K562 (cell line): ENCODE measurements around the gene RHPN2. TPM values are rescaled to one million over a fixed set of nuclear protein-coding genes. Genes with fewer than 3 reads are reported as not detected.

Source experiments
- ATAC-seq: fragments of 200-7000 bp; cut with Tn5 transposase; 3 replicates; pipeline ENCODE4 v1.9.1; 2020; ENCODE audit warnings: moderate library complexity
- BruUV-seq: library from RNA; stranded (reverse); fragments of 400-500 nt; replicated peaks from 2 replicates; lab custom pipeline; 2021; lab: Mats Ljungman, UMichigan
- CTCF ChIA-PET: fragments of 300-600 bp; formaldehyde crosslinking; extraction: SDS; loops from one replicate; lab custom pipeline; 2021; ENCODE audit warnings: low intra/inter-chr PET ratio; lab: Yijun Ruan, JAX
- POLR2A ChIA-PET: fragments of 300-600, 350-650 bp; sonication (Branson Sonifier 250); formaldehyde crosslinking; extraction: SDS; loops from one replicate; lab custom pipeline; 2021; ENCODE audit warnings: antibody characterized with exemption, inconsistent platforms; lab: Yijun Ruan, JAX
- DNase-seq, 4 experiments: peaks; one replicate each; pipeline versions ENCODE4 v3.0.0 to v3.0.0-alpha.2; 2011 to 2018; ENCODE audit warnings: low spot score in 3 of 4, mixed read lengths in 3 of 4; ENCODE audit errors: extremely low read depth in 1 of 4
- FAIRE-seq: peaks from 2 replicates; lab custom pipeline; 2011; peaks lifted over from hg19 to GRCh38; lab: Jason Lieb, UNC
- H2AFZ ChIP-seq: 2 replicates; pipeline ENCODE4 v1.6.0; 2011; ENCODE audit warnings: low read depth, low read length, control low read depth, inconsistent platforms
- H3K27ac ChIP-seq: fragments of 200-600 bp; 3 replicates; pipeline ENCODE4 v1.8.0; 2011; ENCODE audit warnings: low read depth, mild to moderate bottlenecking, control low read depth, inconsistent platforms, low read length, moderate library complexity, mixed read lengths; ENCODE audit errors: extremely low read depth
- H3K27me3 ChIP-seq, 2 experiments: fragments of 300-600 bp in 1 of 2; 2 replicates in 1 of 2; 3 replicates in 1 of 2; pipeline versions ENCODE4 v1.6.0 to v1.8.0; 2011; ENCODE audit warnings: inconsistent platforms in 2 of 2, low read length in 2 of 2, mild to moderate bottlenecking in 1 of 2, mixed read lengths in 1 of 2, moderate library complexity in 1 of 2; ENCODE audit not compliant: control insufficient read depth in 2 of 2, insufficient read depth in 2 of 2
- H3K36me3 ChIP-seq: fragments of 300-600 bp; 3 replicates; pipeline ENCODE4 v1.8.0; 2011; ENCODE audit warnings: mild to moderate bottlenecking, low read length, inconsistent platforms; ENCODE audit not compliant: control insufficient read depth, insufficient read depth
- H3K4me1 ChIP-seq, 2 experiments: fragments of 200-600 bp in 1 of 2; replicated peaks in 1 of 2; 2 replicates in 1 of 2; 3 replicates in 1 of 2; pipeline versions ENCODE4 v1.5.1 to v1.8.0; 2011; ENCODE audit warnings: inconsistent platforms in 2 of 2, low read length in 2 of 2, mild to moderate bottlenecking in 1 of 2, mixed read lengths in 1 of 2, moderate library complexity in 1 of 2; ENCODE audit not compliant: control insufficient read depth in 2 of 2, insufficient read depth in 2 of 2
- H3K4me2 ChIP-seq: 2 replicates; pipeline ENCODE4 v1.6.1; 2011; ENCODE audit warnings: low read length, control low read depth, inconsistent platforms, mixed read lengths; ENCODE audit not compliant: insufficient read depth
- H3K4me3 ChIP-seq: fragments of 200-600 bp; sonication (generic), shearing (Covaris generic); 2 replicates; pipeline ENCODE4 v1.5.1; 2016; ENCODE audit warnings: control low read depth, inconsistent platforms
- H3K79me2 ChIP-seq: fragments of 200-600 bp; 3 replicates; pipeline ENCODE4 v1.8.0; 2011; ENCODE audit warnings: low read length, inconsistent platforms; ENCODE audit not compliant: control insufficient read depth, insufficient read depth
- H3K9ac ChIP-seq, 2 experiments: 2 replicates each; pipeline versions ENCODE4 v1.6.0 to v1.6.1; 2011; ENCODE audit warnings: low read depth in 2 of 2, low read length in 2 of 2, control low read depth in 1 of 2, inconsistent platforms in 1 of 2, mild to moderate bottlenecking in 1 of 2, mixed read lengths in 1 of 2; ENCODE audit not compliant: insufficient read depth in 1 of 2
- H3K9me1 ChIP-seq: one replicate; pipeline ENCODE4 v1.6.0; 2011; ENCODE audit warnings: inconsistent platforms, mild to moderate bottlenecking, low read length, moderate library complexity; ENCODE audit not compliant: control insufficient read depth, insufficient read depth
- H3K9me3 ChIP-seq: replicated peaks from 2 replicates; pipeline ENCODE4 v1.5.1; 2011; ENCODE audit warnings: low read depth, low read length, inconsistent platforms; ENCODE audit not compliant: control insufficient read depth, insufficient read depth
- H4K20me1 ChIP-seq: replicated peaks from 2 replicates; pipeline ENCODE4 v1.6.1; 2011; ENCODE audit warnings: low read length, inconsistent platforms, mixed read lengths; ENCODE audit not compliant: control insufficient read depth, insufficient read depth
- CREB1 ChIP-seq, 2 experiments: sonication (generic) in 1 of 2; formaldehyde crosslinking in 1 of 2; IDR thresholded peaks; 2 replicates each; pipeline versions ENCODE4 v1.6.1 to v1.8.0; 2012 to 2022; ENCODE audit warnings: inconsistent platforms in 1 of 2, mild to moderate bottlenecking in 1 of 2, missing genetic modification reagents in 1 of 2, moderate library complexity in 1 of 2
- CUX1 ChIP-seq: fragments of 200-800 bp; sonication (Bioruptor generic); IDR thresholded peaks from 2 replicates; pipeline ENCODE4 v1.6.1; 2016; ENCODE audit warnings: missing genetic modification characterization, missing compliant biosample characterization
- KAT8 ChIP-seq: fragments of 450-650 bp; IDR thresholded peaks from 2 replicates; pipeline ENCODE4 v1.6.1; 2016; ENCODE audit warnings: low read depth, mild to moderate bottlenecking
- KDM5B ChIP-seq: fragments of 200-600 bp; sonication (generic); IDR thresholded peaks from 2 replicates; pipeline ENCODE4 v1.6.1; 2012; ENCODE audit warnings: low read depth, mild to moderate bottlenecking, moderate library complexity, low read length, control low read depth, inconsistent platforms; ENCODE audit not compliant: insufficient replicate concordance
- MXI1 ChIP-seq: IDR thresholded peaks from 2 replicates; pipeline ENCODE4 v1.6.1; 2011; ENCODE audit warnings: low read depth, mild to moderate bottlenecking, improper control_type of control experiment, low read length
- POLR2B ChIP-seq: fragments of 450-650 bp; IDR thresholded peaks from 2 replicates; pipeline ENCODE4 v1.6.1; 2018; ENCODE audit warnings: low read depth; ENCODE audit not compliant: partially characterized antibody
- POLR2H ChIP-seq: IDR thresholded peaks from 2 replicates; pipeline ENCODE4 v1.6.1; 2016; ENCODE audit warnings: missing genetic modification characterization, low read depth, mild to moderate bottlenecking, control low read depth, missing compliant biosample characterization, moderate library complexity
- PRPF4 ChIP-seq: fragments of 200-400 bp; formaldehyde crosslinking; IDR thresholded peaks from one replicate; pipeline ENCODE4 v1.6.1; 2017; ENCODE audit warnings: low read length, low read depth, mild to moderate bottlenecking; ENCODE audit not compliant: insufficient read depth, poor library complexity, severe bottlenecking
- TAF1 ChIP-seq: IDR thresholded peaks from 2 replicates; pipeline ENCODE4 v1.6.1; 2011; ENCODE audit warnings: mild to moderate bottlenecking, low read length, moderate library complexity; ENCODE audit not compliant: insufficient read depth, control insufficient read depth, severe bottlenecking; ENCODE audit errors: extremely low read depth
- TFE3 ChIP-seq: fragments of 450-650 bp; formaldehyde crosslinking; IDR thresholded peaks from 2 replicates; pipeline ENCODE4 v1.4.0; 2020; ENCODE audit warnings: mild to moderate bottlenecking, mixed read lengths
- ZSCAN32 ChIP-seq: fragments of 450-650 bp; formaldehyde crosslinking; IDR thresholded peaks from 2 replicates; pipeline ENCODE4 v1.4.0; 2020; ENCODE audit warnings: mild to moderate bottlenecking, moderate library complexity
- WGBS: fragments of 100-300 bp; shearing (Covaris generic); methylation state at CpG from one replicate; pipeline ENCODE4 v1.1.6; 2016; ENCODE audit warnings: low coverage, mixed read lengths; ENCODE audit not compliant: insufficient coverage; ENCODE audit errors: missing lambda C conversion rate; 5-methylcytosine and 5-hydroxymethylcytosine counted together
- in situ Hi-C: fragments of 300-500 bp; cut with MboI; formaldehyde crosslinking; loops from 4 replicates; pipeline ENCODE4 v1.15.0; 2018; ENCODE audit warnings: inconsistent platforms, mixed read lengths
- intact Hi-C: fragments of 100-400 bp; cut with micrococcal nuclease; formaldehyde crosslinking; loops from 2 replicates; pipeline ENCODE4 v1.14.2; 2022
- polyA plus RNA-seq, 8 experiments: library from polyadenylated mRNA; depleted of rRNA in 4 of 8; stranded (reverse) in 5 of 8; unstranded in 3 of 8; fragments of >200 nt; fragmentation: Nextera tagmentation in 2 of 8; fragmentation: Illumina TruSeq in 1 of 8; extraction: Ambion mirVana in 2 of 8; extraction: Trizol in 1 of 8; gene quantifications; 2 replicates each; pipeline versions ENCODE4 v1.2.1 to v1.2.3, GENCODE V29; 2011 to 2014; ENCODE audit warnings: inconsistent platforms in 1 of 8, missing spikeins in 1 of 8
- total RNA-seq, 7 experiments: library from RNA; depleted of rRNA in 6 of 7; stranded (reverse); fragments of >200 nt in 6 of 7; fragmentation: Illumina TruSeq in 2 of 7; extraction: Trizol in 2 of 7; gene quantifications; 2 replicates each; pipeline versions ENCODE4 v1.2.1 to v1.2.3, GENCODE V29; 2011 to 2021; ENCODE audit warnings: low replicate concordance in 1 of 7
- TF ChIP-seq, protein P1 (sequence below), 2 experiments: fragments of 200-800 bp in 1 of 2; sonication (Bioruptor generic) in 1 of 2; sonication (generic) in 1 of 2; formaldehyde crosslinking in 1 of 2; IDR thresholded peaks in 1 of 2; conservative IDR thresholded peaks in 1 of 2; 2 replicates each; pipeline versions ENCODE4 v1.5.0 to v1.6.1; 2016 to 2020; ENCODE audit warnings: missing compliant biosample characterization in 1 of 2, missing genetic modification characterization in 1 of 2, missing genetic modification reagents in 1 of 2

RHPN2 gene
- total and polyA plus RNA-seq, 9 of the 15 experiments (the other 6 are each of a cell fraction or from before 2014, with no cell fraction given): 0.63 to 9.9 (median 3.2) TPM

DNA sequence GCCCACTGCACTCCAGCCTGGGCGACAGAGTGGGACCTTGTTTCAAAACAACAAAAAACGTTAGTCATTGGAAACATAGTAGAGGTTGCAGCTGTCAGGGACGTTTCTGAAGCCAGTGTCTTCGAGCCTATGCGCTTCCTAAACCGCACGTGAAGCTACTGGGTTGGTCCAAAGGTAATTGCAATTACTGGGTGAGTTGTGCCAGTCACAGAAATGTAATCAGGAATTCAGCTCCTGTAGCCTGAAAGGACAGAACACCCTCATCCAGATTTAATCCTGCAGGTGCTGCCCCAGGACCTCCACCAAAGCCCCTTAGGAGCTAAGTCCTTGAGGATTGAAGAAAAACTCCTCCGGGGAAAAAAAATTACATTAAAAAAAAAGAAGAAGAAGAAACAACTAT, 2.4 kb upstream of the RHPN2 start:
- peaks cover 6 to 18% of the 10 kb centered on the region in 2 experiments; a peak in 3 of 5 replicates for H3K4me1 ChIP-seq
- in situ Hi-C loops: no loop called here
- H3K36me3 ChIP-seq: no peaks in the 10 kb centered on the region
- ATAC-seq (no peak), DNase-seq (no peak), FAIRE-seq (no peak)
- no TSS peak for BruUV-seq
- no peak overlapping the region for H3K4me3 ChIP-seq
- peaks cover 3% of the 10 kb centered on the region for H4K20me1 ChIP-seq
- no peak overlapping the region for H2AFZ ChIP-seq
- intact Hi-C loops: no loop called here
- peaks cover 13% of the 10 kb centered on the region for H3K79me2 ChIP-seq
- no peak overlapping the region for H3K27ac ChIP-seq
- no peaks in the 10 kb centered on the region for H3K9me1 ChIP-seq
- no peak overlapping the region for H3K4me2 ChIP-seq
- CTCF ChIA-PET: no interaction called here
- no peak overlapping the region for H3K9ac ChIP-seq
- no peaks in the 10 kb centered on the region for H3K9me3 ChIP-seq
- peaks cover 0 to 5% of the 10 kb centered on the region in 2 experiments; a peak in 1 of 5 replicates for H3K27me3 ChIP-seq
- POLR2A ChIA-PET: interaction anchor here (0.6 to 1.1 kb wide), 5 partner anchors 11 to 401 kb away, joined by 3 to 4 read pairs (median 3); no protein-coding TSS in a partner anchor
- 43% methylated on average over 8 of the region's 8 CpGs for WGBS
- TF ChIP-seq POLR2B: no peak
- TF ChIP-seq CREB1 (IDR thresholded peaks at IDR 0.05): no peak
- no peak for TF ChIP-seq CREB1 (CRISPR knock-in tag; IDR thresholded peaks at IDR 0.05)
- no peak for TF ChIP-seq PRPF4
- TF ChIP-seq, protein P1, sequence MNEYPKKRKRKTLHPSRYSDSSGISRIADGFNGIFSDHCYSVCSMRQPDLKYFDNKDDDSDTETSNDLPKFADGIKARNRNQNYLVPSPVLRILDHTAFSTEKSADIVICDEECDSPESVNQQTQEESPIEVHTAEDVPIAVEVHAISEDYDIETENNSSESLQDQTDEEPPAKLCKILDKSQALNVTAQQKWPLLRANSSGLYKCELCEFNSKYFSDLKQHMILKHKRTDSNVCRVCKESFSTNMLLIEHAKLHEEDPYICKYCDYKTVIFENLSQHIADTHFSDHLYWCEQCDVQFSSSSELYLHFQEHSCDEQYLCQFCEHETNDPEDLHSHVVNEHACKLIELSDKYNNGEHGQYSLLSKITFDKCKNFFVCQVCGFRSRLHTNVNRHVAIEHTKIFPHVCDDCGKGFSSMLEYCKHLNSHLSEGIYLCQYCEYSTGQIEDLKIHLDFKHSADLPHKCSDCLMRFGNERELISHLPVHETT (CRISPR knock-in tag; conservative IDR thresholded peaks at IDR 0.05 in 1 of 2, IDR thresholded peaks at IDR 0.05 in 1 of 2): no peak
- no peak for TF ChIP-seq CUX1 (CRISPR knock-in tag)
- no peak for TF ChIP-seq POLR2H
- no peak for TF ChIP-seq TFE3
- TF ChIP-seq MXI1: no peak
- TF ChIP-seq ZSCAN32 (CRISPR knock-in tag): no peak
- TF ChIP-seq KAT8: no peak
- TF ChIP-seq KDM5B: no peak
- TF ChIP-seq TAF1: no peak
